Mesenchymal stem cell (in vitro differentiated cells and primary cell): ENCODE measurements around the gene ARID4B. TPM values are rescaled to one million over a fixed set of nuclear protein-coding genes. Genes with fewer than 3 reads are reported as not detected.

Source experiments
- DNase-seq: peaks from one replicate; pipeline ENCODE4 v3.0.0-alpha.2; 2013
- H2AFZ ChIP-seq: one replicate; pipeline ENCODE4 v1.6.1; 2013; ENCODE audit warnings: low read depth, mild to moderate bottlenecking, control low read depth, inconsistent platforms, low read length, moderate library complexity
- H2AK5ac ChIP-seq: 2 replicates; pipeline ENCODE4 v1.6.1; 2013; ENCODE audit warnings: low read length, moderate library complexity, mild to moderate bottlenecking, inconsistent platforms; ENCODE audit not compliant: severe bottlenecking
- H2BK120ac ChIP-seq: one replicate; pipeline ENCODE4 v1.6.1; 2013; ENCODE audit warnings: low read depth, mild to moderate bottlenecking, inconsistent platforms, low read length, moderate library complexity
- H2BK12ac ChIP-seq, 2 experiments: one replicate each; pipeline ENCODE4 v1.6.1; 2013; ENCODE audit warnings: inconsistent platforms in 2 of 2, low read length in 2 of 2, mild to moderate bottlenecking in 2 of 2, moderate library complexity in 2 of 2, control low read depth in 1 of 2
- H2BK15ac ChIP-seq: one replicate; pipeline ENCODE4 v1.6.1; 2013; ENCODE audit warnings: mild to moderate bottlenecking, low read depth, inconsistent platforms; ENCODE audit not compliant: poor library complexity, severe bottlenecking
- H2BK5ac ChIP-seq: 2 replicates; pipeline ENCODE4 v1.6.1; 2013; ENCODE audit warnings: low read depth, mild to moderate bottlenecking, low read length, control low read depth, inconsistent platforms; ENCODE audit not compliant: poor library complexity, severe bottlenecking
- H3K14ac ChIP-seq, 2 experiments: one replicate each; pipeline ENCODE4 v1.6.1; 2013; ENCODE audit warnings: inconsistent platforms in 2 of 2, low read length in 2 of 2, control low read depth in 1 of 2, mild to moderate bottlenecking in 1 of 2, moderate library complexity in 1 of 2
- H3K18ac ChIP-seq, 2 experiments: one replicate each; pipeline ENCODE4 v1.6.1; 2013; ENCODE audit warnings: inconsistent platforms in 2 of 2, low read length in 2 of 2, control low read depth in 1 of 2, low read depth in 1 of 2, mild to moderate bottlenecking in 1 of 2
- H3K23ac ChIP-seq, 2 experiments: one replicate each; pipeline ENCODE4 v1.6.1; 2013; ENCODE audit warnings: inconsistent platforms in 2 of 2, low read length in 2 of 2, mild to moderate bottlenecking in 2 of 2, moderate library complexity in 2 of 2, control low read depth in 1 of 2
- H3K27ac ChIP-seq: 2 replicates; pipeline ENCODE4 v1.5.1; 2013; ENCODE audit warnings: mild to moderate bottlenecking, moderate library complexity, low read length, control low read depth, inconsistent platforms; ENCODE audit not compliant: poor library complexity, severe bottlenecking
- H3K27me3 ChIP-seq, 2 experiments: 2 replicates each; pipeline versions ENCODE4 v1.6.1 to v1.7.0; 2013; ENCODE audit warnings: low read length in 2 of 2, mild to moderate bottlenecking in 2 of 2, moderate library complexity in 2 of 2, control low read depth in 1 of 2, inconsistent platforms in 1 of 2; ENCODE audit not compliant: control insufficient read depth in 1 of 2, insufficient read depth in 1 of 2
- H3K36me3 ChIP-seq, 2 experiments: 2 replicates each; pipeline versions ENCODE4 v1.6.1 to v1.7.0; 2013; ENCODE audit warnings: low read length in 2 of 2, control low read depth in 1 of 2, inconsistent platforms in 1 of 2, low read depth in 1 of 2, mild to moderate bottlenecking in 1 of 2; ENCODE audit not compliant: insufficient read depth in 2 of 2, control insufficient read depth in 1 of 2
- H3K4ac ChIP-seq, 2 experiments: one replicate each; pipeline ENCODE4 v1.6.1; 2013; ENCODE audit warnings: inconsistent platforms in 2 of 2, low read length in 2 of 2, mild to moderate bottlenecking in 2 of 2, moderate library complexity in 2 of 2, control low read depth in 1 of 2, low read depth in 1 of 2
- H3K4me1 ChIP-seq: 2 replicates; pipeline ENCODE4 v1.6.1; 2013; ENCODE audit warnings: low read depth, low read length, control low read depth; ENCODE audit not compliant: control insufficient read depth, insufficient read depth
- H3K4me2 ChIP-seq: 2 replicates; pipeline ENCODE4 v1.6.1; 2013; ENCODE audit warnings: low read length, mild to moderate bottlenecking, inconsistent platforms; ENCODE audit not compliant: poor library complexity, severe bottlenecking
- H3K4me3 ChIP-seq, 2 experiments: 2 replicates each; pipeline versions ENCODE4 v1.5.1 to v1.7.0; 2013; ENCODE audit warnings: low read length in 2 of 2, mild to moderate bottlenecking in 2 of 2, control low read depth in 1 of 2, low read depth in 1 of 2; ENCODE audit not compliant: insufficient read depth in 1 of 2
- H3K79me1 ChIP-seq: replicated peaks from 2 replicates; pipeline ENCODE4 v1.6.1; 2013; ENCODE audit warnings: mild to moderate bottlenecking, control low read depth, low read length, inconsistent platforms; ENCODE audit not compliant: poor library complexity, severe bottlenecking
- H3K9ac ChIP-seq: 2 replicates; pipeline ENCODE4 v1.7.0; 2013; ENCODE audit warnings: mild to moderate bottlenecking, low read length, moderate library complexity
- H3K9me3 ChIP-seq: 2 replicates; pipeline ENCODE4 v1.7.0; 2013; ENCODE audit warnings: mild to moderate bottlenecking, low read length; ENCODE audit not compliant: control insufficient read depth
- H4K8ac ChIP-seq: one replicate; pipeline ENCODE4 v1.6.1; 2013; ENCODE audit warnings: inconsistent platforms, mild to moderate bottlenecking, low read length, moderate library complexity
- H4K91ac ChIP-seq: one replicate; pipeline ENCODE4 v1.6.1; 2013; ENCODE audit warnings: mild to moderate bottlenecking, low read length, inconsistent platforms
- WGBS: methylation state at CpG from one replicate; pipeline ENCODE4 v1.1.7; 2013; ENCODE audit warnings: mixed read lengths; 5-methylcytosine and 5-hydroxymethylcytosine counted together
- polyA plus RNA-seq, 2 experiments: library from polyadenylated mRNA; stranded (reverse); fragments of 200-250 nt; gene quantifications; one replicate each; pipeline ENCODE4 v1.2.3, GENCODE V29; 2013

The ARID4B gene
- 20.7 TPM for polyA plus RNA-seq (2013, experiment 1 of 2)
- polyA plus RNA-seq (2013, experiment 2 of 2), result 21.1 TPM

GRCh38 chr1:235327559-235328270 lies at the start of gene ARID4B:
TSS of gene ARID4B (minus strand) at chr1:235328179. CDS start at chr1:235326919, 1,260 bp downstream.
- H4K8ac ChIP-seq, result peak within 1 kb of the TSS; percentile 89
- no peak within 1 kb of the TSS for H2AFZ ChIP-seq
- H3K9me3 ChIP-seq, result no peaks in the 10 kb centered on the region
- peak within 1 kb of the TSS; percentile 91 for H2BK120ac ChIP-seq
- H3K36me3 ChIP-seq, result peaks cover 4 to 6% of the 10 kb centered on the region in 2 experiments
- peak within 1 kb of the TSS; percentile 93 for H3K4me2 ChIP-seq
- under 1% methylated on average over 24 of the region's 58 CpGs for WGBS
- peak within 1 kb of the TSS; percentile 95 to 96 for H3K4me3 ChIP-seq
- H3K9ac ChIP-seq, result peak within 1 kb of the TSS; percentile 99
- H3K23ac ChIP-seq, result peak within 1 kb of the TSS in 1 of 2 experiments; percentile 90
- H3K79me1 ChIP-seq, result no peaks in the 10 kb centered on the region
- peak; percentile 25 for DNase-seq
- peaks cover 3% of the 10 kb centered on the region for H3K4me1 ChIP-seq
- no peaks in the 10 kb centered on the region for H3K27me3 ChIP-seq
- peak within 1 kb of the TSS in 1 of 2 experiments; percentile 24 for H2BK12ac ChIP-seq
- peak within 1 kb of the TSS; percentile 51 to 74 for H3K14ac ChIP-seq
- peak within 1 kb of the TSS; percentile 53 for H2BK5ac ChIP-seq
- H3K27ac ChIP-seq, result peak within 1 kb of the TSS; percentile 99
- H4K91ac ChIP-seq, result peak within 1 kb of the TSS; percentile 80
- peak within 1 kb of the TSS; percentile 79 to 87 for H3K4ac ChIP-seq
- peak within 1 kb of the TSS; percentile 89 for H2BK15ac ChIP-seq
- H3K18ac ChIP-seq, result peak within 1 kb of the TSS; percentile 78 to 99
- no peak within 1 kb of the TSS for H2AK5ac ChIP-seq

- H3K14ac ChIP-seq, result no peak overlapping the region
- 98% methylated on average over 6 of the region's 6 CpGs for WGBS
- H2AFZ ChIP-seq, result no peak overlapping the region
- H3K36me3 ChIP-seq, result peaks cover 19 to 31% of the 10 kb centered on the region in 2 experiments
- no peak overlapping the region for H3K27ac ChIP-seq
- no peak overlapping the region for H3K9ac ChIP-seq
- no peaks in the 10 kb centered on the region for H3K27me3 ChIP-seq
- H2BK120ac ChIP-seq, result no peak overlapping the region
- H3K9me3 ChIP-seq, result no peaks in the 10 kb centered on the region
- H2BK5ac ChIP-seq, result no peak overlapping the region
- no peak overlapping the region for H2AK5ac ChIP-seq
- peaks cover 25% of the 10 kb centered on the region for H3K79me1 ChIP-seq
- no peak overlapping the region for H3K23ac ChIP-seq
- no peaks in the 10 kb centered on the region for H3K4me1 ChIP-seq
- no peak overlapping the region for H3K18ac ChIP-seq
- H3K4ac ChIP-seq, result no peak overlapping the region
- no peak overlapping the region for H2BK12ac ChIP-seq
- H3K4me3 ChIP-seq, result no peak overlapping the region
- no peak overlapping the region for H4K8ac ChIP-seq
- H2BK15ac ChIP-seq, result no peak overlapping the region
- no peak overlapping the region for H3K4me2 ChIP-seq
- DNase-seq, result no peak
- H4K91ac ChIP-seq, result no peak overlapping the region
Observed at GRCh38 chr1:235375919-235376605, 48.1 kb upstream of the ARID4B start.

- H3K27ac ChIP-seq, result no peak overlapping the region
- DNase-seq, result no peak
- H2BK5ac ChIP-seq, result no peak overlapping the region
- H2BK120ac ChIP-seq, result no peak overlapping the region
- H3K36me3 ChIP-seq, result peaks cover 0 to 4% of the 10 kb centered on the region in 2 experiments
- peaks cover 2% of the 10 kb centered on the region for H3K4me1 ChIP-seq
- H3K23ac ChIP-seq, result no peak overlapping the region
- H3K9ac ChIP-seq, result no peak overlapping the region
- no peak overlapping the region for H4K91ac ChIP-seq
- no peak overlapping the region for H3K4ac ChIP-seq
- H2AK5ac ChIP-seq, result no peak overlapping the region
- H3K9me3 ChIP-seq, result no peaks in the 10 kb centered on the region
- H3K79me1 ChIP-seq, result peaks cover 10% of the 10 kb centered on the region
- no peak overlapping the region for H3K18ac ChIP-seq
- no peak overlapping the region for H2BK15ac ChIP-seq
- no peak overlapping the region for H4K8ac ChIP-seq
- H3K27me3 ChIP-seq, result no peaks in the 10 kb centered on the region
- no peak overlapping the region for H3K14ac ChIP-seq
- H3K4me2 ChIP-seq, result no peak overlapping the region
- WGBS, result 95% methylated on average over 4 of the region's 5 CpGs
- H2AFZ ChIP-seq, result no peak overlapping the region
- no peak overlapping the region for H2BK12ac ChIP-seq
- H3K4me3 ChIP-seq, result no peak overlapping the region
Observed at GRCh38 chr1:235369802-235370201, 41.8 kb upstream of the ARID4B start.

GRCh38 chr1:235368428-235368827 lies 40.4 kb upstream of the ARID4B start:
- H3K18ac ChIP-seq, result no peak overlapping the region
- H3K23ac ChIP-seq, result no peak overlapping the region
- H3K27ac ChIP-seq, result no peak overlapping the region
- no peak overlapping the region for H2BK12ac ChIP-seq
- WGBS, result 90% methylated on average over 3 of the region's 5 CpGs
- no peak overlapping the region for H4K91ac ChIP-seq
- DNase-seq, result no peak
- peak overlapping the region; percentile 87 for H3K9ac ChIP-seq
- H2AFZ ChIP-seq, result no peak overlapping the region
- H2AK5ac ChIP-seq, result no peak overlapping the region
- H3K4me1 ChIP-seq, result peaks cover 2% of the 10 kb centered on the region
- peaks cover 0 to 4% of the 10 kb centered on the region in 2 experiments for H3K36me3 ChIP-seq
- no peak overlapping the region for H3K4ac ChIP-seq
- H3K14ac ChIP-seq, result no peak overlapping the region
- H2BK5ac ChIP-seq, result no peak overlapping the region
- no peak overlapping the region for H2BK120ac ChIP-seq
- no peak overlapping the region for H2BK15ac ChIP-seq
- H3K79me1 ChIP-seq, result peaks cover 8% of the 10 kb centered on the region
- no peaks in the 10 kb centered on the region for H3K27me3 ChIP-seq
- no peak overlapping the region for H3K4me2 ChIP-seq
- H3K9me3 ChIP-seq, result no peaks in the 10 kb centered on the region
- peak overlapping the region in 1 of 2 experiments; percentile 85 for H3K4me3 ChIP-seq
- no peak overlapping the region for H4K8ac ChIP-seq
